ENCODE results near the gene TBPL1.

- TF ChIP-seq CTCF (IDR thresholded peaks at IDR 0.05): no peak
- TF ChIP-seq POLR2AphosphoS5 (IDR thresholded peaks at IDR 0.05): no peak
- TF ChIP-seq POLR2A (IDR thresholded peaks at IDR 0.05): no peak
- TF ChIP-seq EP300 (IDR thresholded peaks at IDR 0.05): no peak
Measured at GRCh38 chr6:134010400-134010799, 57.4 kb downstream of the TBPL1 start.

All from sigmoid colon (tissue), 4 donors.